Activated naive CD4-positive, alpha-beta T cell treated with anti-CD3 and anti-CD28 coated beads for 36 hours (primary cell): ENCODE measurements around the gene TRAPPC2B. TPM values are rescaled to one million over a fixed set of nuclear protein-coding genes. Genes with fewer than 3 reads are reported as not detected.

Experiments used
- total RNA-seq, 2 experiments: library from RNA; stranded (reverse); gene quantifications; one replicate each; pipeline ENCODE4 v1.2.3, GENCODE V29; 2021

The TRAPPC2B gene
- total RNA-seq, 2 experiments from 2014 or later = 3.1 to 3.4 TPM

Other genes with a start within 250 kb of the TRAPPC2B start
- not detected for gene USP29, start 243.6 kb upstream of the TRAPPC2B start, total RNA-seq
- not detected for gene ZIM3, start 218.3 kb upstream of the TRAPPC2B start, total RNA-seq
- not detected for gene DUXA, start 196.1 kb upstream of the TRAPPC2B start, total RNA-seq
- gene ZNF264, start 172.1 kb upstream of the TRAPPC2B start, total RNA-seq = 10 to 100 TPM; 18.4 to 18.5 TPM
- 1 to 10 TPM in 1 of 2 experiments, under 1 TPM in 1; 0.40 to 1.2 TPM for gene AURKC, start 132.5 kb upstream of the TRAPPC2B start, total RNA-seq
- 1 to 10 TPM; 6.0 to 6.5 TPM for gene ZNF805, start 122.9 kb upstream of the TRAPPC2B start, total RNA-seq
- 10 to 100 TPM; 61.4 to 63.3 TPM for gene ZNF460, start 83.1 kb upstream of the TRAPPC2B start, total RNA-seq
- gene ZNF543, start 43.1 kb upstream of the TRAPPC2B start, total RNA-seq = 1 to 10 TPM; 3.2 to 3.5 TPM
- 1 to 10 TPM; 3.3 to 3.6 TPM for gene ZNF304, start 12.3 kb upstream of the TRAPPC2B start, total RNA-seq
- 1 to 10 TPM in 1 of 2 experiments, under 1 TPM in 1; 0.84 to 1.3 TPM for gene ZNF547, start within 50 bp of the TRAPPC2B start, total RNA-seq
- 10 to 100 TPM; 11.9 to 13.3 TPM for gene ZNF548, start 26.3 kb downstream of the TRAPPC2B start, total RNA-seq
- gene ZNF17, start 47.6 kb downstream of the TRAPPC2B start, total RNA-seq = 1 to 10 TPM; 4.6 to 6.3 TPM
- 1 to 10 TPM; 8.2 to 9.9 TPM for gene ZNF749, start 71.8 kb downstream of the TRAPPC2B start, total RNA-seq
- gene VN1R1, start 93.6 kb downstream of the TRAPPC2B start, total RNA-seq = under 1 TPM; 0.15 to 0.19 TPM
- 1 to 10 TPM; 6.0 to 8.3 TPM for gene ZNF772, start 114.0 kb downstream of the TRAPPC2B start, total RNA-seq
- 1 to 10 TPM; 5.3 to 5.9 TPM for gene ZNF419, start 124.2 kb downstream of the TRAPPC2B start, total RNA-seq
- gene ZNF773, start 136.4 kb downstream of the TRAPPC2B start, total RNA-seq = 1 to 10 TPM; 4.2 to 5.0 TPM
- gene ZNF549, start 163.8 kb downstream of the TRAPPC2B start, total RNA-seq = 1 to 10 TPM; 1.8 TPM
- 1 to 10 TPM; 6.6 to 9.3 TPM for gene ZNF550, start 196.3 kb downstream of the TRAPPC2B start, total RNA-seq
- 1 to 10 TPM; 1.5 to 2.0 TPM for gene ZNF416, start 215.4 kb downstream of the TRAPPC2B start, total RNA-seq
- 1 to 10 TPM; 3.3 to 3.6 TPM for gene ZIK1, start 220.6 kb downstream of the TRAPPC2B start, total RNA-seq
- gene ZNF530, start 236.3 kb downstream of the TRAPPC2B start, total RNA-seq = 1 to 10 TPM; 4.0 to 4.4 TPM